Loucy (cell line): Measurements from ENCODE around the gene ZDHHC14.
"Not testable (repeated sequence)": the region's sequence is repeated elsewhere in the genome, so short reads cannot be mapped to it uniquely, and the experiment has no call there.

Source experiments
- H2AFZ ChIP-seq: fragments of 200-600 bp; sonication (generic); 2 replicates; pipeline ENCODE4 v1.6.0; 2016; ENCODE audit warnings: antibody characterized with exemption, mild to moderate bottlenecking, low read length, moderate library complexity
- H3F3A ChIP-seq: fragments of 200-600 bp; 2 replicates; pipeline ENCODE4 v1.6.0; 2016; ENCODE audit warnings: antibody characterized with exemption, low read depth, mild to moderate bottlenecking
- H3K27me3 ChIP-seq: fragments of 200-600 bp; sonication (generic); 2 replicates; pipeline ENCODE4 v1.6.1; 2014; ENCODE audit warnings: low read length, mild to moderate bottlenecking; ENCODE audit not compliant: insufficient read depth, poor library complexity, severe bottlenecking
- H3K36me3 ChIP-seq: fragments of 200-600 bp; sonication (generic); 2 replicates; pipeline ENCODE4 v1.6.1; 2016; ENCODE audit warnings: low read length; ENCODE audit not compliant: insufficient read depth
- H3K4me1 ChIP-seq: fragments of 200-600 bp; sonication (generic); 2 replicates; pipeline ENCODE4 v1.5.1; 2014; ENCODE audit warnings: low read length, mild to moderate bottlenecking; ENCODE audit not compliant: insufficient read depth, poor library complexity, severe bottlenecking
- H3K4me2 ChIP-seq: fragments of 200-600 bp; sonication (generic); 2 replicates; pipeline ENCODE4 v1.6.0; 2014; ENCODE audit warnings: antibody characterized with exemption, low read length, low read depth, mild to moderate bottlenecking; ENCODE audit not compliant: poor library complexity, severe bottlenecking
- H3K4me3 ChIP-seq: fragments of 200-600 bp; sonication (generic); 2 replicates; pipeline ENCODE4 v1.5.1; 2014; ENCODE audit warnings: low read length, mild to moderate bottlenecking, mixed read lengths; ENCODE audit not compliant: poor library complexity, severe bottlenecking
- H3K79me2 ChIP-seq: fragments of 200-600 bp; sonication (generic); 2 replicates; pipeline ENCODE4 v1.6.1; 2014; ENCODE audit warnings: low read length; ENCODE audit not compliant: insufficient read depth
- H3K9ac ChIP-seq: fragments of 200-600 bp; sonication (generic); 2 replicates; pipeline ENCODE4 v1.6.0; 2014; ENCODE audit warnings: mild to moderate bottlenecking, low read depth, low read length, moderate library complexity; ENCODE audit not compliant: poor library complexity, severe bottlenecking
- H3K9me2 ChIP-seq: fragments of 200-600 bp; sonication (generic); replicated peaks from 2 replicates; pipeline ENCODE4 v1.6.1; 2016; ENCODE audit warnings: low read depth, low read length, mixed read lengths
- H3K9me3 ChIP-seq: fragments of 200-600 bp; sonication (generic); 2 replicates; pipeline ENCODE4 v1.6.1; 2014; ENCODE audit warnings: mild to moderate bottlenecking, antibody characterized with exemption, low read length, low read depth; ENCODE audit not compliant: insufficient read depth
- H4K20me1 ChIP-seq: fragments of 200-600 bp; sonication (generic); 2 replicates; pipeline ENCODE4 v1.6.0; 2014; ENCODE audit warnings: antibody characterized with exemption, low read length, mild to moderate bottlenecking; ENCODE audit not compliant: insufficient read depth, poor library complexity, severe bottlenecking
- EZH2phosphoT487 ChIP-seq: fragments of 200-600 bp; IDR thresholded peaks from 2 replicates; pipeline ENCODE4 v1.6.1; 2018; ENCODE audit warnings: antibody characterized with exemption, mild to moderate bottlenecking, moderate library complexity, borderline replicate concordance
- TF ChIP-seq, protein P1 (sequence below): fragments of 200-600 bp; sonication (generic); conservative IDR thresholded peaks from 2 replicates; pipeline ENCODE4 v1.5.1; 2014; ENCODE audit warnings: mild to moderate bottlenecking, antibody characterized with exemption, low read length

ZDHHC14 gene

DNA sequence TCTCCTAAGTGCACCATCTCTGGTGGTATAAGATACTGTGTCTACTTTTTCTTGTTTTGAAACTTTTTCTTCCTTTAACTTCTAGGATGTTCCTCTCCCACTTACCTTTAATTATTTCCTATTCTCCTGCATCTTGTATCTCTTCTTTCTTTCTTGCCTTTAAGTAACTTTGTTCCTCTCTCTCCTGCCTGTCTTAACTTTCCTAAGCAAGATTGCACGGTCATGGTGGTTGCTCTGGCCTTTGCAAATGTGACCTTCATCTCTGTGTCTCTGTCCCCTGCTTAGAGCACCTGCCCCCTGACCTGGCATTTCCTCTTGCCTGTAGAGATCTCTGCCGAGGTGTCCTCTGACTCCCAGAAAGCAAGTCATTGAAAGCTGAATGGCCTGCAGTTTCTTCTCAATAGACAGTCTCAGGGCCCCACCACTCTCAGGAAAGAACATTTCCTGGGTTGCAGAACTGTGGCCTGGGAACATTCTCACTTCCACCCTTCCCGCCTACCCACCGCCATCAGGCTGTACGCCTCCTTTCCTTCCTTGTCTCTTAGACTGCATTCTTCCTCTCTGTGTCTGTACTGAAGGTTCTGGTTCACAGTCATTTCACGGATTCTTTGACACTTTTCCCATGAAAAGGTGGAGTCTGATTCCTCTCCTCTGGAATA, 12.8 kb downstream of the ZDHHC14 start:
- Histone ChIP-seq H3K4me3 (no peak overlapping the region), H4K20me1 (no peaks in the 10 kb centered on the region), H3K9ac (no peak overlapping the region), H3K27me3 (no peaks in the 10 kb centered on the region), H3K9me3 (peaks cover 14% of the 10 kb centered on the region), H2AFZ (no peak overlapping the region), H3K9me2 (no peaks in the 10 kb centered on the region), H3K79me2 (no peaks in the 10 kb centered on the region), H3F3A (0 out of 2 replicates have a peak, but pooled peaks cover under 1% of the 10 kb centered on the region), H3K36me3 (no peaks in the 10 kb centered on the region), H3K4me2 (no peak overlapping the region), H3K4me1 (peaks cover 4% of the 10 kb centered on the region)
- TF ChIP-seq EZH2phosphoT487, result no peak
- TF ChIP-seq, protein P1, sequence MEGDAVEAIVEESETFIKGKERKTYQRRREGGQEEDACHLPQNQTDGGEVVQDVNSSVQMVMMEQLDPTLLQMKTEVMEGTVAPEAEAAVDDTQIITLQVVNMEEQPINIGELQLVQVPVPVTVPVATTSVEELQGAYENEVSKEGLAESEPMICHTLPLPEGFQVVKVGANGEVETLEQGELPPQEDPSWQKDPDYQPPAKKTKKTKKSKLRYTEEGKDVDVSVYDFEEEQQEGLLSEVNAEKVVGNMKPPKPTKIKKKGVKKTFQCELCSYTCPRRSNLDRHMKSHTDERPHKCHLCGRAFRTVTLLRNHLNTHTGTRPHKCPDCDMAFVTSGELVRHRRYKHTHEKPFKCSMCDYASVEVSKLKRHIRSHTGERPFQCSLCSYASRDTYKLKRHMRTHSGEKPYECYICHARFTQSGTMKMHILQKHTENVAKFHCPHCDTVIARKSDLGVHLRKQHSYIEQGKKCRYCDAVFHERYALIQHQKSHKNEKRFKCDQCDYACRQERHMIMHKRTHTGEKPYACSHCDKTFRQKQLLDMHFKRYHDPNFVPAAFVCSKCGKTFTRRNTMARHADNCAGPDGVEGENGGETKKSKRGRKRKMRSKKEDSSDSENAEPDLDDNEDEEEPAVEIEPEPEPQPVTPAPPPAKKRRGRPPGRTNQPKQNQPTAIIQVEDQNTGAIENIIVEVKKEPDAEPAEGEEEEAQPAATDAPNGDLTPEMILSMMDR, result no peak

DNA sequence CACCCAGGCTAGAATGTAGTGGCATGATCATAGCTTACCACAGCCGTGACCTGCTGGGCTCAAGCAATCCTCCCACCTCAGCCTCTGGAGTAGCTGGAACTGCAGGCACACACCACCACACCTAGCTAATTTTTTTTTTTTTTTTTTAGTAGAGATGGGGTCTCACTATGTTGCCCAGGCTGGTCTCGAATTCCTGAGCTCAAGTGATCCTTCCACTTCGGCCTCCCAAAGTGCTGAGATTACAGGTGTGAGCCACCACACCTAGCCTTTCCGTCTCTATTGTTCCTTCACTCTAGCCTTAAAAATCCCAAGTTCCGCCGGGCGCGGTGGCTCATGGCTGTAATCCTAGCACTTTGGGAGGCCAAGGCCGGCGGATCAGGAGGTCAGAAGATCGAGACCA, 14.2 kb downstream of the ZDHHC14 start:
- H3K9me2 ChIP-seq, H3K4me1 ChIP-seq, H3K4me3 ChIP-seq, H3K9ac ChIP-seq, H3K27me3 ChIP-seq, H3K79me2 ChIP-seq, H3F3A ChIP-seq, H3K4me2 ChIP-seq, H3K36me3 ChIP-seq, H4K20me1 ChIP-seq, H2AFZ ChIP-seq: not testable (repeated sequence)
- peaks cover 11% of the 10 kb centered on the region for H3K9me3 ChIP-seq

DNA sequence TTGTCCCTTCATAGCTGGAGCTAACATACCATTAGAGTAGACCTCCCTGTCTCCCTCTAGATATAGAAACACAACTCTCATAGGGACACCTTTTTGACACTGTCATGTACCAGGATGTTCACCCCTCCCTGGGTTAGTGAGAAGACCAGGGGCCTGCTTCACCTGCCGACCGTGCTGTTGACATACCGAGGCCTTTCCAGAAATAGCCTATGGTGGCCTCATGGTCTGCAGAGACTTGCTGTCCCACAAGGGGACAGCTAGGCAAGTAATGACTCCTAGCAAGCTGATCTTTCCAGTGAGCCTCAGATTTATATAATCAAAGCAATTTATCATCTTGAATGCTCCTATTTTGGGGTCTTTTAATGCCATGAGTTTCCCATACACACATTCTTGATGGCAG, 15.0 kb downstream of the ZDHHC14 start:
- no peaks in the 10 kb centered on the region for H3K79me2 ChIP-seq
- H3K9ac ChIP-seq, result no peak overlapping the region
- H3K4me2 ChIP-seq, result no peak overlapping the region
- no peaks in the 10 kb centered on the region for H3K27me3 ChIP-seq
- no peaks in the 10 kb centered on the region for H3K9me2 ChIP-seq
- H4K20me1 ChIP-seq, result no peaks in the 10 kb centered on the region
- peaks cover 3% of the 10 kb centered on the region; the same call in 1 of the 2 replicates for H3K9me3 ChIP-seq
- no peak for TF ChIP-seq EZH2phosphoT487
- TF ChIP-seq, protein P1, result no peak
- H2AFZ ChIP-seq, result no peak overlapping the region
- H3K36me3 ChIP-seq, result no peaks in the 10 kb centered on the region
- H3K4me1 ChIP-seq, result peaks cover 4% of the 10 kb centered on the region
- no peak overlapping the region for H3K4me3 ChIP-seq
- H3F3A ChIP-seq, result no peaks in the 10 kb centered on the region

DNA sequence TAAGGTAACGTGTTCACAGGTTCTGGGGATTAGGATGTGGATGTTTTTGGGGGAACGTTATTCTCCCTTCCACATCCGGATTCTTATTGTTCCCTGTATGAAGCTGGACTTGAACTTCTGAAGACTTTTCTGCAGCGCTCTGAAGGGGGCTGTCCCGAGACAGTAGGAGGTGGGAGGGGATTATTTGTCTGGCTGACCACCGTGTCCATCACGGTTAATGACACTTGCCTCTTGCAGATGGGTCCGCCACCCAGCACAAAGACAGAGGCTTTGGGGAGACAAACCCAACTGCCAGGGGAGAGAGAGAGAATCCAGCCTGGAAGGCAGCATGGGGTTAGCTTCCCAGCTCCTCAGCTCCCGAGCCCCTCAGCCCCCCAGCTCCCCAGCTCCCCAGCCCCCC, 16.7 kb downstream of the ZDHHC14 start:
- Histone ChIP-seq H3K4me2 (no peak overlapping the region), H3K9ac (no peak overlapping the region), H3K9me3 (no peaks in the 10 kb centered on the region), H3F3A (no peaks in the 10 kb centered on the region), H4K20me1 (no peaks in the 10 kb centered on the region), H3K4me1 (peaks cover 4% of the 10 kb centered on the region), H3K4me3 (no peak overlapping the region), H2AFZ (no peak overlapping the region), H3K79me2 (no peaks in the 10 kb centered on the region), H3K9me2 (no peaks in the 10 kb centered on the region), H3K36me3 (no peaks in the 10 kb centered on the region), H3K27me3 (no peaks in the 10 kb centered on the region)
- TF ChIP-seq, protein P1, result no peak
- TF ChIP-seq EZH2phosphoT487, result no peak
